Measurements from ENCODE around the gene CTBP1. TPM values are rescaled to one million over a fixed set of nuclear protein-coding genes. Genes with fewer than 3 reads are reported as not detected.

Gene CTBP1
- polyA plus RNA-seq, 3 donors = 21.3 to 226 (median 42.1) TPM

- peaks cover 7 to 14% (median 9%) of the 10 kb centered on the region in 3 donors for H3K27me3 Mint-ChIP-seq (ENCODE audit: low read depth in 3 of 3)
- no peak overlapping the region for H2AFZ ChIP-seq (ENCODE audit: insufficient read depth, low read depth, low read length, poor library complexity, severe bottlenecking)
These were observed 69.9 kb downstream of the CTBP1 start for GRCh38 chr4:1179089-1179441.

GRCh38 chr4:1178300-1179088 lies 70.4 kb downstream of the CTBP1 start:
- TF ChIP-seq CTCF (IDR thresholded peaks at IDR 0.05) = no peak
- no peak overlapping the region for H2AFZ ChIP-seq (ENCODE audit: insufficient read depth, low read depth, low read length, poor library complexity, severe bottlenecking)
- H3K36me3 Mint-ChIP-seq = peaks cover 3 to 15% of the 10 kb centered on the region in 2 donors
- intact Hi-C loops (cut with micrococcal nuclease) = no loop called here
- peaks cover 3 to 10% of the 10 kb centered on the region in 2 donors for H3K4me1 ChIP-seq (ENCODE audit: control insufficient read depth in 1 of 2, insufficient read depth in 2 of 2, low read length in 2 of 2)
- H3K4me3 ChIP-seq (replicated peaks in 1 of 3; ENCODE audit: low read depth in 2 of 3, low read length in 3 of 3) = no peak overlapping the region
- DNase-seq = no peak
- peaks cover 12 to 31% (median 21%) of the 10 kb centered on the region in 7 donors for H3K9me3 Mint-ChIP-seq
- H3K4me2 ChIP-seq (replicated peaks; ENCODE audit: extremely low read depth, low read length, poor library complexity, severe bottlenecking) = no peak overlapping the region
- peaks cover 0 to 12% of the 10 kb centered on the region in 2 donors for H3K27me3 ChIP-seq (ENCODE audit: control insufficient read depth in 2 of 2, insufficient read depth in 2 of 2, low read length in 2 of 2)
- 89% methylated on average over 11 of the region's 11 CpGs for WGBS (ENCODE audit: insufficient coverage)
- no peak overlapping the region for H3K9ac ChIP-seq (ENCODE audit: insufficient read depth, low read length, poor library complexity, severe bottlenecking)
- peaks cover 13 to 20% (median 14%) of the 10 kb centered on the region in 3 donors for H3K27me3 Mint-ChIP-seq (ENCODE audit: low read depth in 3 of 3)
- peaks cover 6 to 16% of the 10 kb centered on the region in 2 donors for H3K9me3 ChIP-seq (replicated peaks in 1 of 2; ENCODE audit: control insufficient read depth in 1 of 2, insufficient read depth in 1 of 2, low read length in 2 of 2)
- H3K36me3 ChIP-seq (replicated peaks in 1 of 2; ENCODE audit: control insufficient read depth in 1 of 2, insufficient read depth in 2 of 2, low read length in 2 of 2) = no peaks in the 10 kb centered on the region
- no peaks in the 10 kb centered on the region for H4K20me1 ChIP-seq (ENCODE audit: insufficient read depth, low read length)
- no peak overlapping the region for H3K27ac ChIP-seq (ENCODE audit: low read depth in 1 of 2, low read length in 2 of 2)
- no peak overlapping the region for H3K4me3 Mint-ChIP-seq
- H3K79me2 ChIP-seq (ENCODE audit: insufficient read depth, low read length) = no peaks in the 10 kb centered on the region
- no peak overlapping the region for H3K27ac Mint-ChIP-seq
- H3K4me1 Mint-ChIP-seq = peaks cover 12% of the 10 kb centered on the region

More at GRCh38 chr4:1179089-1179441, 69.9 kb downstream of the CTBP1 start:
- Histone ChIP-seq H4K20me1 (ENCODE audit: insufficient read depth, low read length) (no peaks in the 10 kb centered on the region), H3K4me1 (ENCODE audit: control insufficient read depth in 1 of 2, insufficient read depth in 2 of 2, low read length in 2 of 2) (peaks cover 7 to 16% of the 10 kb centered on the region in 2 donors), H3K4me3 (replicated peaks in 1 of 3; ENCODE audit: low read depth in 2 of 3, low read length in 3 of 3) (no peak overlapping the region), H3K27ac (ENCODE audit: low read depth in 1 of 2, low read length in 2 of 2) (no peak overlapping the region), H3K9ac (ENCODE audit: insufficient read depth, low read length, poor library complexity, severe bottlenecking) (no peak overlapping the region), H3K4me2 (replicated peaks; ENCODE audit: extremely low read depth, low read length, poor library complexity, severe bottlenecking) (no peak overlapping the region), H3K79me2 (ENCODE audit: insufficient read depth, low read length) (no peaks in the 10 kb centered on the region), H3K27me3 (ENCODE audit: control insufficient read depth in 2 of 2, insufficient read depth in 2 of 2, low read length in 2 of 2) (peaks cover 0 to 6% of the 10 kb centered on the region in 2 donors), H3K9me3 (replicated peaks in 1 of 2; ENCODE audit: control insufficient read depth in 1 of 2, insufficient read depth in 1 of 2, low read length in 2 of 2) (peaks cover 6 to 16% of the 10 kb centered on the region in 2 donors), H3K36me3 (replicated peaks in 1 of 2; ENCODE audit: control insufficient read depth in 1 of 2, insufficient read depth in 2 of 2, low read length in 2 of 2) (no peaks in the 10 kb centered on the region)
- Mint-ChIP-seq H3K9me3 (peaks cover 12 to 28% (median 21%) of the 10 kb centered on the region in 7 donors), H3K27ac (no peak overlapping the region), H3K4me1 (peaks cover 18% of the 10 kb centered on the region), H3K4me3 (no peak overlapping the region), H3K36me3 (peaks cover 3 to 11% of the 10 kb centered on the region in 2 donors)
- no peak for TF ChIP-seq CTCF (IDR thresholded peaks at IDR 0.05)
- intact Hi-C loops (cut with micrococcal nuclease) = no loop called here
- no peak for DNase-seq
- 87% methylated on average over 7 of the region's 7 CpGs for WGBS (ENCODE audit: insufficient coverage)
